ENCODE data around the gene SRGAP2B. TPM values are rescaled to one million over a fixed set of nuclear protein-coding genes. Genes with fewer than 3 reads are reported as not detected.
"Not testable (repeated sequence)": the region's sequence is repeated elsewhere in the genome, so short reads cannot be mapped to it uniquely, and the experiment has no call there.

SRGAP2B gene
- total and polyA plus RNA-seq, 10 of the 15 experiments (the other 5 are each of a cell fraction or from before 2014, with no cell fraction given), result 1.2 to 8.9 (median 3.0) TPM

DNA sequence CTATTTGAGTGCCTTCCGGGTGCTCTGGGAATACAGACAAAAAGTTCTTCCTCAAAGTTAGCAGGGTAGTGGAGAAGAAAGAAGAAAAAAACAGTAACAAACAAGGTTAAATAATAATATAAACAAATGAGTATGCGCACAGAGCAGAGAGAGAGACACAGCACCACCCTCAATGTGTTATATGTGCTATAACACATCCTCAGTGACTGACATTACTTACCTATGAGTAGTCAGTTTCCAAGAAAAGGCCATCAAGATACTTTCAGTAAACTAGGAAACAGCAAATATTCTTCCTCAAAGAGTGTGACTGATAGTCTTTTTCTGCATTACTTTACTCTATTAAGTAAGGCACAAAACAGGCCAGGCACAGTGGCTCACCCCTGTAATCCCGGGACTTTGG lies 93.7 kb downstream of the SRGAP2B start:
- POLR2A ChIA-PET; intact Hi-C loops (cut with micrococcal nuclease; ENCODE audit: unreplicated experiment); H3K79me2 ChIP-seq (ENCODE audit: control insufficient read depth, insufficient read depth, low read length); in situ Hi-C loops (cut with MboI); H4K20me1 ChIP-seq (ENCODE audit: control insufficient read depth, insufficient read depth); BruUV-seq (replicated peaks); H3K27me3 ChIP-seq (replicated peaks in 1 of 2; ENCODE audit: control insufficient read depth in 2 of 2, insufficient read depth in 2 of 2, low read length in 1 of 2); H3K9me3 ChIP-seq (replicated peaks; ENCODE audit: control insufficient read depth, insufficient read depth, low read length); H3K4me2 ChIP-seq (ENCODE audit: control insufficient read depth, insufficient read depth); H3K36me3 ChIP-seq (ENCODE audit: control insufficient read depth in 2 of 2, insufficient read depth in 2 of 2, low read length in 1 of 2); H3K4me1 ChIP-seq (ENCODE audit: control insufficient read depth, insufficient read depth, low read length); ATAC-seq; H3K4me3 ChIP-seq; SMC1A ChIA-PET (ENCODE audit: uncharacterized antibody, unreplicated experiment); FAIRE-seq; RAD21 ChIA-PET (ENCODE audit: unreplicated experiment); H2AFZ ChIP-seq (ENCODE audit: control insufficient read depth, low read depth, low read length); CTCF ChIA-PET; H3K9ac ChIP-seq (ENCODE audit: control insufficient read depth, insufficient read depth, low read length); DNase-seq (ENCODE audit: low read depth, low spot score); H3K27ac ChIP-seq (ENCODE audit: control insufficient read depth, insufficient read depth): not testable (repeated sequence)
- WGBS (ENCODE audit: insufficient coverage, insufficient replicate concordance, low lambda C conversion rate, missing lambda C conversion rate), result 50% methylated on average over 1 of the region's 3 CpGs

DNA sequence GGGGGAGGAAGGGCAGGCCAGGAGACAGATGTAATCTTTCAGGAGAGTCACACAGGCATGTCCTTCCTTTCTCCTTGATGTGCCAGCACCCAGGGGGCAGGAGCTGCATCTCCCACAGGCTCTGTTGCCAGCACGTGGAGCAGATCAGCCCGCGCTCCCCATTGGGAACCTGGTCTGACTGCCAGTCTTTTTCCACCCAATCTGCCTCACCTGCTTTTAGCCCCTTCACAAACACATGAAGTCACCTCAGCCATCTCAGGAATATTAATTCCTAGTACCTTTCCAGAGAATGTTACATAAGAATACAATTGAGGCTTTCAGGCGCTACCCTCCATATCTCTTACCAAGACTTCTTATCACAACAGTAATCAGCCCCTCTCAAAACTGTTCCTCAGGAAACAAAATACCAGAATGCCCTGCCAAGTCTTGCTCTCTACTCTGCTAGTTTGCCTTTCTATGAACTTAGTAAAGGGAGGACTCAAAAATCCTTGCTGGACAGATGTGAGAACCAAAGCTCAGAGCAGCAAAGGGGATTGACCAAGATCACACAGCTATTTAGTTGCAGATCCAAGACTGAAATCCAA lies 94.3 kb downstream of the SRGAP2B start:
- ATAC-seq; H3K4me2 ChIP-seq (ENCODE audit: control insufficient read depth, insufficient read depth); RAD21 ChIA-PET (ENCODE audit: unreplicated experiment); H3K4me3 ChIP-seq; POLR2A ChIA-PET; H3K9me3 ChIP-seq (replicated peaks; ENCODE audit: control insufficient read depth, insufficient read depth, low read length); H3K27ac ChIP-seq (ENCODE audit: control insufficient read depth, insufficient read depth); in situ Hi-C loops (cut with MboI); DNase-seq (ENCODE audit: low read depth, low spot score); H3K9ac ChIP-seq (ENCODE audit: control insufficient read depth, insufficient read depth, low read length); H3K27me3 ChIP-seq (replicated peaks in 1 of 2; ENCODE audit: control insufficient read depth in 2 of 2, insufficient read depth in 2 of 2, low read length in 1 of 2); CTCF ChIA-PET; SMC1A ChIA-PET (ENCODE audit: uncharacterized antibody, unreplicated experiment); H2AFZ ChIP-seq (ENCODE audit: control insufficient read depth, low read depth, low read length); BruUV-seq (replicated peaks); H4K20me1 ChIP-seq (ENCODE audit: control insufficient read depth, insufficient read depth); FAIRE-seq; H3K36me3 ChIP-seq (ENCODE audit: control insufficient read depth in 2 of 2, insufficient read depth in 2 of 2, low read length in 1 of 2); intact Hi-C loops (cut with micrococcal nuclease; ENCODE audit: unreplicated experiment); H3K4me1 ChIP-seq (ENCODE audit: control insufficient read depth, insufficient read depth, low read length); H3K79me2 ChIP-seq (ENCODE audit: control insufficient read depth, insufficient read depth, low read length): not testable (repeated sequence)
- no CpG with 5 or more reads among the region's 4 CpGs for WGBS (ENCODE audit: insufficient coverage, insufficient replicate concordance, low lambda C conversion rate, missing lambda C conversion rate)

DNA sequence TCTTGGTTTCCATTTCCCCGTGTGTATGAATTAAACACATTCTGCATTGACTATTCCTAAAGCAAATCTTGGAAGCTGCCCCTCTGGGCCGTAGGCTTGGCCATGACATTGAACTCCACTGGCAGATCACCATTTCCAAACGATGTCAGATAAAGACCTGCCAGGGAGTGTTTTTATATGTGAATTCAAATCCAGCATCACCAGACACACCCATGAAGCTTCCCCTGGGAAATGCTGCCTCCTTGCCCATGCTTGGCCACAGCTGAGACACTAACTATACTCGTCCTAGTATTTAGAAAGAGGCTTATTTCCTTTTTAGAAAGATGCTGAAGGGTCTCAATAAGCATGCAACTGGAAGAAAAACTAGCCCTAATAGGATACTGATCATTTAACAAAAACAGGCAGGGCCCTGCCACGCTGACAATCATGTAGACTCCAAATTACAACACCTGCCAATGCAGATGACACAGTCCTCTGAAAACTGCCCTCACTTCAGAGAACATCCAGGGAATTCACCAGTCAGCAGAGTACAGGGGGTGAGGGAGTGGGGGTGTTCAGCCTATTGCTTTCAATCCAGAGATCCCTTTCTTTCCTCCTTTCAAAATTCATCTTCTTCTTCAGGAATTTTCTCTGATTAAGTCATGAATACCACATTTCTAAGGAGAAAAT lies 94.9 kb downstream of the SRGAP2B start:
- H4K20me1 ChIP-seq (ENCODE audit: control insufficient read depth, insufficient read depth); H2AFZ ChIP-seq (ENCODE audit: control insufficient read depth, low read depth, low read length); H3K4me2 ChIP-seq (ENCODE audit: control insufficient read depth, insufficient read depth); H3K79me2 ChIP-seq (ENCODE audit: control insufficient read depth, insufficient read depth, low read length); H3K36me3 ChIP-seq (ENCODE audit: control insufficient read depth in 2 of 2, insufficient read depth in 2 of 2, low read length in 1 of 2); H3K27me3 ChIP-seq (replicated peaks in 1 of 2; ENCODE audit: control insufficient read depth in 2 of 2, insufficient read depth in 2 of 2, low read length in 1 of 2); DNase-seq (ENCODE audit: low read depth, low spot score); intact Hi-C loops (cut with micrococcal nuclease; ENCODE audit: unreplicated experiment); RAD21 ChIA-PET (ENCODE audit: unreplicated experiment); H3K4me1 ChIP-seq (ENCODE audit: control insufficient read depth, insufficient read depth, low read length); SMC1A ChIA-PET (ENCODE audit: uncharacterized antibody, unreplicated experiment); H3K9me3 ChIP-seq (replicated peaks; ENCODE audit: control insufficient read depth, insufficient read depth, low read length); ATAC-seq; H3K9ac ChIP-seq (ENCODE audit: control insufficient read depth, insufficient read depth, low read length); H3K27ac ChIP-seq (ENCODE audit: control insufficient read depth, insufficient read depth); in situ Hi-C loops (cut with MboI); BruUV-seq (replicated peaks); FAIRE-seq; H3K4me3 ChIP-seq; POLR2A ChIA-PET; CTCF ChIA-PET: not testable (repeated sequence)
- WGBS (ENCODE audit: insufficient coverage, insufficient replicate concordance, low lambda C conversion rate, missing lambda C conversion rate), result no CpG with 5 or more reads among the region's 5 CpGs

DNA sequence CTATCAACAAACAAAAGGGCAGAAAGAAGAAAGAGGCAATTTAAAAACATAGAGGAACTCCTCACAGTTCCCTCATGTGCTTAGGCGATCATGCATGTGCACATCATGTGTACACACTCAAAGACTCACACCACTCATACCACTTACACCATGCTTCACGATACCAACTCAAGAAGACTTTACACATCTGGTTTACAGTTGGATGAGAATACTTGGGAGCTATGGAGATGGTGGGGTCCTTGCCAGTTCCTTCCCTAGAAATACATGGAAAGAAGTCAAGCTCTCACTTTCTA lies 96.2 kb downstream of the SRGAP2B start:
- H3K4me1 ChIP-seq (ENCODE audit: control insufficient read depth, insufficient read depth, low read length); ATAC-seq; H4K20me1 ChIP-seq (ENCODE audit: control insufficient read depth, insufficient read depth); POLR2A ChIA-PET; FAIRE-seq; H3K4me3 ChIP-seq; in situ Hi-C loops (cut with MboI); H3K9ac ChIP-seq (ENCODE audit: control insufficient read depth, insufficient read depth, low read length); H3K27me3 ChIP-seq (replicated peaks in 1 of 2; ENCODE audit: control insufficient read depth in 2 of 2, insufficient read depth in 2 of 2, low read length in 1 of 2); H3K79me2 ChIP-seq (ENCODE audit: control insufficient read depth, insufficient read depth, low read length); intact Hi-C loops (cut with micrococcal nuclease; ENCODE audit: unreplicated experiment); RAD21 ChIA-PET (ENCODE audit: unreplicated experiment); CTCF ChIA-PET; H3K4me2 ChIP-seq (ENCODE audit: control insufficient read depth, insufficient read depth); DNase-seq (ENCODE audit: low read depth, low spot score); H2AFZ ChIP-seq (ENCODE audit: control insufficient read depth, low read depth, low read length); H3K27ac ChIP-seq (ENCODE audit: control insufficient read depth, insufficient read depth); H3K9me3 ChIP-seq (replicated peaks; ENCODE audit: control insufficient read depth, insufficient read depth, low read length); BruUV-seq (replicated peaks); SMC1A ChIA-PET (ENCODE audit: uncharacterized antibody, unreplicated experiment); H3K36me3 ChIP-seq (ENCODE audit: control insufficient read depth in 2 of 2, insufficient read depth in 2 of 2, low read length in 1 of 2): not testable (repeated sequence)
- 91% methylated on average over 1 of the region's 2 CpGs for WGBS (ENCODE audit: insufficient coverage, insufficient replicate concordance, low lambda C conversion rate, missing lambda C conversion rate)

Measured in GM12878 (cell line).